ENCODE data around the gene BMP15. TPM values are rescaled to one million over a fixed set of nuclear protein-coding genes. Genes with fewer than 3 reads are reported as not detected.

The BMP15 gene
- total and polyA plus RNA-seq, 2 experiments from 2014 or later, result not detected

DNA sequence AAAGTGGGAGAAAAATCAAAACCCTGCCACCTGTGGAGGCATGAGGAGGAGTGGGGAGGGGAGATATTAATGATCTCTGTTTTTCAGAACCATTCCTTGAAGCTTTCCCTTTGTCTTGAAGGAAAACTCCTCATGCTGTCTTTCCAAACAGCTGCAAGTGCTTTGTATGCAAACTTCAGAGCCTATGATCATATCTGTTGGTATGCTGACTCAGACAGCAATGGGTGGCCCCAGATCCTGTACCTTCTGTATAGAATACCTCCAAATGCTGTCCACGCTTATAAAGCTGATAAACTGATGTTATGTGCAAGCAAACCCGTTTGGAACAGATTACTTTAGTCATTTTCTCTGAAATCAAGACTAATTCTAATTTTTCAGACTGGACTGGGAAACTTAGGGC, 31.9 kb downstream of the BMP15 start:
- no peaks in the 10 kb centered on the region for H3K4me1 ChIP-seq (ENCODE audit: low read depth)
- no peaks in the 10 kb centered on the region for H3K27me3 ChIP-seq
- no peaks in the 10 kb centered on the region for H3K9me3 ChIP-seq (ENCODE audit: low read depth)
- DNase-seq (ENCODE audit: low read depth in 1 of 2, low spot score in 1 of 2), result no peak
- no peak overlapping the region for H3K4me3 ChIP-seq
- H3K36me3 ChIP-seq, result no peaks in the 10 kb centered on the region
- no peak overlapping the region for H3K27ac ChIP-seq
- TF ChIP-seq CTCF (IDR thresholded peaks at IDR 0.05; ENCODE audit: low read depth, low read length), result no peak

GRCh38 chrX:50952406-50952805, 41.9 kb downstream of the BMP15 start:
- H3K36me3 ChIP-seq, result no peaks in the 10 kb centered on the region
- no peak overlapping the region for H3K27ac ChIP-seq
- H3K4me1 ChIP-seq (ENCODE audit: low read depth), result no peaks in the 10 kb centered on the region
- TF ChIP-seq CTCF (IDR thresholded peaks at IDR 0.05; ENCODE audit: low read depth, low read length), result no peak
- no peaks in the 10 kb centered on the region for H3K9me3 ChIP-seq (ENCODE audit: low read depth)
- no peak for DNase-seq (ENCODE audit: low read depth in 1 of 2, low spot score in 1 of 2)
- no peak overlapping the region for H3K4me3 ChIP-seq
- H3K27me3 ChIP-seq, result no peaks in the 10 kb centered on the region

DNA sequence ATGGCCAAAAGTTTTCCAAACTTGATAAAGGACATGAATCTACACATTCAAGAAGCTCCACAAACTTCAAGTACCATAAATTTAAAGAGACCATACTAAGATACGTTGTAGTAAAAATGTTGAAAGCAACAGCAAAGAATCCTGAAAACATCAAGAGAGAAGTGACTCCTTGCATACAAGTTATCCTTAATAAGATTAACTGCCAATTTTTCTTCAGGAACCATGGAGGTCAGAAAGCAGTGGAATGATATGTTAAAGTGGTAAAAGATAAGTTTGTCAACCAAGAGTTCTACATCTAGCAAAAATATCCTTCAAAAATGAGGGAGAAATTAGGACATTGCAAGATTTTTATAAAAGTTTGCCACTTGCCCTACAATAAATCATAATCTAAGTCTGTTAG, 43.3 kb downstream of the BMP15 start:
- H3K27ac ChIP-seq, result no peak overlapping the region
- DNase-seq (ENCODE audit: low read depth in 1 of 2, low spot score in 1 of 2), result no peak
- no peak for TF ChIP-seq CTCF (IDR thresholded peaks at IDR 0.05; ENCODE audit: low read depth, low read length)
- no peaks in the 10 kb centered on the region for H3K9me3 ChIP-seq (ENCODE audit: low read depth)
- no peak overlapping the region for H3K4me3 ChIP-seq
- no peaks in the 10 kb centered on the region for H3K36me3 ChIP-seq
- no peaks in the 10 kb centered on the region for H3K4me1 ChIP-seq (ENCODE audit: low read depth)
- H3K27me3 ChIP-seq, result no peaks in the 10 kb centered on the region

- H3K9me3 ChIP-seq (ENCODE audit: low read depth), result no peaks in the 10 kb centered on the region
- no peak for DNase-seq (ENCODE audit: low read depth in 1 of 2, low spot score in 1 of 2)
- H3K36me3 ChIP-seq, result no peaks in the 10 kb centered on the region
- no peak overlapping the region for H3K4me3 ChIP-seq
- TF ChIP-seq CTCF (IDR thresholded peaks at IDR 0.05; ENCODE audit: low read depth, low read length), result no peak
- no peak overlapping the region for H3K27ac ChIP-seq
- H3K4me1 ChIP-seq (ENCODE audit: low read depth), result no peaks in the 10 kb centered on the region
- no peaks in the 10 kb centered on the region for H3K27me3 ChIP-seq
Measured at GRCh38 chrX:50962156-50962555, 51.6 kb downstream of the BMP15 start.

DNA sequence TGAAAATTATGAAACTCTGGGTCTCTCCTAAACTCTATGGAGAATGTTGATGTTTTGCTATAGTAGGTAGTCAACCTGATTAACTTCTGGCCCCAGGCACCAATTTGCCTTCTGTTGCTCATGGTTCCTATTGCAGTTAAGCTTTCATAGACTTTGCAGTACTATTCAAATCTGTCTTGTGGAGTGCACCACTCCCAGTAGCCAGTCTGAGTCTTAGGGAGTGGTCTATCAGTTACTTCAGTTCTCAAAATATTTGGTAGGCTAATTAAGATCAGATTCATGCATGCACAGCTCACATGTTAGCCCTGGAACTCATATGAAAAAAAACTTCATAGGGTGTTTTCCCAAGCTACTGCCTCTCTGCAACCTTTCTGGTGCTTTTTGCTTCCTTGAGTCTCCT, 53.3 kb downstream of the BMP15 start:
- Histone ChIP-seq H3K36me3 (no peaks in the 10 kb centered on the region), H3K9me3 (ENCODE audit: low read depth) (no peaks in the 10 kb centered on the region), H3K4me1 (ENCODE audit: low read depth) (no peaks in the 10 kb centered on the region), H3K4me3 (no peak overlapping the region), H3K27me3 (no peaks in the 10 kb centered on the region), H3K27ac (no peak overlapping the region)
- TF ChIP-seq CTCF (IDR thresholded peaks at IDR 0.05; ENCODE audit: low read depth, low read length), result no peak
- DNase-seq (ENCODE audit: low read depth in 1 of 2, low spot score in 1 of 2), result no peak

Other genes with a start within 250 kb of the BMP15 start
- gene SHROOM4, start 96.5 kb upstream of the BMP15 start, total RNA-seq, result 1.8 and 1.9 TPM in 2 replicates
- gene SHROOM4, start 96.5 kb upstream of the BMP15 start, polyA plus RNA-seq, result 0.17 and 1.3 TPM in 2 replicates